ENCODE measurements around the gene RNF41.
"Not testable (repeated sequence)": the region's sequence is repeated elsewhere in the genome, so short reads cannot be mapped to it uniquely, and the experiment has no call there.

RNF41 gene

GRCh38 chr12:56221757-56222530 lies at the start of gene RNF41:
Gene RNF41 (minus strand): TSS chr12:56221922. CDS start chr12:56214047, 7,875 bp downstream.
- peak within 1 kb of the TSS; percentile 52 for H2AFZ ChIP-seq (ENCODE audit: low read depth, low read length)

GRCh38 chr12:56271031-56271430 lies 49.3 kb upstream of the RNF41 start:
- Histone ChIP-seq H3K4me3 (ENCODE audit: low read length) (no peak overlapping the region), H2AFZ (ENCODE audit: low read depth, low read length) (no peak overlapping the region), H3K4me1 (ENCODE audit: insufficient read depth, low read length) (peaks cover 12% of the 10 kb centered on the region), H3K36me3 (ENCODE audit: insufficient read depth, low read length) (peaks cover 64% of the 10 kb centered on the region), H3K9me3 (ENCODE audit: low read length) (no peaks in the 10 kb centered on the region), H3K27me3 (ENCODE audit: insufficient read depth, low read length) (no peaks in the 10 kb centered on the region)

More at GRCh38 chr12:56221757-56222530, at the start of gene RNF41:
- peaks cover 4% of the 10 kb centered on the region for H3K36me3 ChIP-seq (ENCODE audit: insufficient read depth, low read length)
- H3K27me3 ChIP-seq (ENCODE audit: insufficient read depth, low read length), result no peaks in the 10 kb centered on the region
- H3K4me3 ChIP-seq (ENCODE audit: low read length), result peak within 1 kb of the TSS; percentile 76
- peaks cover 26% of the 10 kb centered on the region for H3K4me1 ChIP-seq (ENCODE audit: insufficient read depth, low read length)
- H3K9me3 ChIP-seq (ENCODE audit: low read length), result peaks cover 2% of the 10 kb centered on the region

DNA sequence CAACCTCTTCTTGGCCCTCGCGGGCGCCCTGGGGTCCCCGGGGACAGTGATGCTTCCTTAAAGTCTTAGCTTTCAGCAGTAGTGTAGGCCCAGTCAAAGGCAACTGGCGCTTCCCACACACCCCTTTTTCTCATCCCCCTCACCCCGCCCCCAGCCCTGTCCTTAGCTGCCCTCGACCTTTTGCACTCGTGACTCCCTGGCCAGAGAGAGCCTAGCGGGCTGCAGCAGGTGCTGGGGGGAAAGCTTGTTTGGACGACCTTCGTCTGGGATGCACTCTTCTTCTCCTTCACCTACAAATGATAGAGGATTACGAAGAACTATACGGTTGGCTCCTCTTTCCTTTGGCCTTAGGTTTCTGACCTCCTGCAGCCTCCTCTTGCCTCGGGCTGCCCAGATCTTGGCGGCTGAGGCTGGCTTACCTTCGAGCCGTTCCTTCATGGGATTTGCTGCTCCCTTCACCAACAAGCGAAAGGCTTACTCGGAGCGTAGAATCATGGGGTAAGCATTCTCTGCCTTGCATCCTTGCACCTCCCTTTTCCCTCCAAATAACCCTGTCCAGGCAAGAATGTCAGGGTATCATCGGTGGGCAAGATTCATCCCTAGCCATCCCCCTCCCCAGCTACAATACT lies 45.8 kb upstream of the RNF41 start:
- no peaks in the 10 kb centered on the region for H3K27me3 ChIP-seq (ENCODE audit: insufficient read depth, low read length)
- peak overlapping the region; percentile 63 for H2AFZ ChIP-seq (ENCODE audit: low read depth, low read length)
- H3K36me3 ChIP-seq (ENCODE audit: insufficient read depth, low read length), result peaks cover 34% of the 10 kb centered on the region
- H3K4me3 ChIP-seq (ENCODE audit: low read length), result peak overlapping the region; percentile 69
- H3K4me1 ChIP-seq (ENCODE audit: insufficient read depth, low read length), result peaks cover 12% of the 10 kb centered on the region
- H3K9me3 ChIP-seq (ENCODE audit: low read length), result no peaks in the 10 kb centered on the region

DNA sequence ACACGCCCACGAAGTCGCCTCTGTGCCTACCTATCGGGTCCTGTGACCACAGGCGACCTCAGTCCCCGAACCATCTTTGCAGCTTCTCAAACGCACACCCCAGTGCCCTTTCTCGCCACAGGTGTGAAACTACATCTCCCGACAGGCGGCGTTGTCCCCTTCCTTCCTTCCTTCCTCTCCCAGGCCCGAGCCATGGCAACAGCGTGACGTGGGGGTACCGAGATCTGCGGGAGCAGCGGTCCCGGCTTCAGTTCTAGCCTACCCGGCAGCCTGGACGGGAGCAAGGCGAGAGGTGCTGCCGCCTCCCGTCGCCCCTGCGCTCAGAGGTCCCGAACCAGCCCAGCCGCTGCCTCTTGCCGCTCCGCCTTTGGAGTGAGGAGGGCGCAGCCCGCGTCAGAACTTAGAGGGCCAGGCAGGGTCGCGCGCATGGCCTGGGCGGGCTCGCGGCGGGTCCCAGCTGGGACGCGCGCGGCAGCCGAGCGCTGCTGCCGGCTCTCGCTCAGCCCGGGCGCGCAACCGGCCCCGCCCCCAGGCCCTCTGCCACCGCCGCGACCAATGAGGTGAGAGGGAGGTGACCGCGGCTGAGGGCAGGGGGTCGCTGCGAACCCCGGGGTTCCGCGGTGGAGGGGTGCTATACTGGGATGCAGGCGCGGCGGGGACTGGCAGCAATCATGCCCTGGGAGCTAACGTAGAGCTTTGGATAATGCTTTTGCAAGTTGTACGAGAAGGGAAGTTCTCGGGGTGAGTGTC lies 45.1 kb upstream of the RNF41 start, which contains the start of gene COQ10A:
Gene COQ10A, plus strand, starts transcription at position 250 of the 750 bp plus-strand sequence. Its CDS starts 177 bp downstream, at position 427.
- H3K4me3 ChIP-seq (ENCODE audit: low read length), result peak within 1 kb of the TSS; percentile 69

GRCh38 chr12:56266068-56266692 lies 44.5 kb upstream of the RNF41 start:
- peaks cover 12% of the 10 kb centered on the region for H3K4me1 ChIP-seq (ENCODE audit: insufficient read depth, low read length)
- peaks cover 23% of the 10 kb centered on the region for H3K36me3 ChIP-seq (ENCODE audit: insufficient read depth, low read length)
- peak overlapping the region; percentile 69 for H3K4me3 ChIP-seq (ENCODE audit: low read length)
- H3K27me3 ChIP-seq (ENCODE audit: insufficient read depth, low read length); H3K9me3 ChIP-seq (ENCODE audit: low read length): not testable (repeated sequence)
- peak overlapping the region; percentile 63 for H2AFZ ChIP-seq (ENCODE audit: low read depth, low read length)

More for the DNA sequence above, 45.1 kb upstream of the RNF41 start, which contains the start of gene COQ10A:
- no peaks in the 10 kb centered on the region for H3K27me3 ChIP-seq (ENCODE audit: insufficient read depth, low read length)
- peak within 1 kb of the TSS; percentile 63 for H2AFZ ChIP-seq (ENCODE audit: low read depth, low read length)
- peaks cover 29% of the 10 kb centered on the region for H3K36me3 ChIP-seq (ENCODE audit: insufficient read depth, low read length)
- peaks cover 12% of the 10 kb centered on the region for H3K4me1 ChIP-seq (ENCODE audit: insufficient read depth, low read length)
- H3K9me3 ChIP-seq (ENCODE audit: low read length), result no peaks in the 10 kb centered on the region

GRCh38 chr12:56262955-56263354 lies 41.2 kb upstream of the RNF41 start:
- not testable (repeated sequence) for H3K4me3 ChIP-seq (ENCODE audit: low read length); H3K36me3 ChIP-seq (ENCODE audit: insufficient read depth, low read length); H3K27me3 ChIP-seq (ENCODE audit: insufficient read depth, low read length); H2AFZ ChIP-seq (ENCODE audit: low read depth, low read length); H3K9me3 ChIP-seq (ENCODE audit: low read length)
- peaks cover 17% of the 10 kb centered on the region for H3K4me1 ChIP-seq (ENCODE audit: insufficient read depth, low read length)

DNA sequence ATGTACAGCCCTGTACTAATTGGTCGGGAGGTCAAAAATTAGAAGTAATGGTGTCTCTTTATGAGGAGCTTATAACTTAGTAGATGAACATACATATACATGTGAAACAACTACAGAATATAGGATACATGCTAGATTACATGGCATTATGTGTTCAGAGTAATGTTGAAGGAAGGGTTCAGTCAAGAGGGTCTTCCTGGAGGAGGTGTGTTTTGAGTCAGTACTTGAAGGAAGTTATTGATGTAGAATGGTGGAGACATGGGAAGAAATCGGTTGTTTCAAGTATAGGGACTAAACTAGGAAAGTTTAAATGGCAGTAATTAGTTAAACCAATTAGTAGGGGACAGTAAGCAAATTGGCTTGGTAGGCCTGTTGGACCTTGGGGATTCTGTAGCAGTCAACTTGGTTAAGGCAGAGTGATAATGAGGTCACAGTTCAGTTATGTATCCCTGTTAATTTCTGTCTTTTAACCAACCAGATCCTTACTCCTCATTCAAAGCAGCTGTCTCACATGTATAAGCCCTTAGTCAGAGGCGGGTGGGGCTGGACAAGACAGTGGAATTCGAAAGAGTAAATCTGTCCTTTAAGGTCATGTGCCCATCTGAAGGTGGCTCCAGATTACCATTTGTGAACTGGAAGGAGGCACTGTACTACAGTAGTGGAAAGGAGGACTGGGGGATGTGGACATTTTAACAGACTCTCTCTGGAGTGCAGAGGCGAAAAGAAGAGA lies 39.9 kb upstream of the RNF41 start:
- Histone ChIP-seq H2AFZ (ENCODE audit: low read depth, low read length) (no peak overlapping the region), H3K9me3 (ENCODE audit: low read length) (no peaks in the 10 kb centered on the region), H3K4me3 (ENCODE audit: low read length) (no peak overlapping the region), H3K36me3 (ENCODE audit: insufficient read depth, low read length) (no peaks in the 10 kb centered on the region), H3K4me1 (ENCODE audit: insufficient read depth, low read length) (peaks cover 15% of the 10 kb centered on the region), H3K27me3 (ENCODE audit: insufficient read depth, low read length) (no peaks in the 10 kb centered on the region)

DNA sequence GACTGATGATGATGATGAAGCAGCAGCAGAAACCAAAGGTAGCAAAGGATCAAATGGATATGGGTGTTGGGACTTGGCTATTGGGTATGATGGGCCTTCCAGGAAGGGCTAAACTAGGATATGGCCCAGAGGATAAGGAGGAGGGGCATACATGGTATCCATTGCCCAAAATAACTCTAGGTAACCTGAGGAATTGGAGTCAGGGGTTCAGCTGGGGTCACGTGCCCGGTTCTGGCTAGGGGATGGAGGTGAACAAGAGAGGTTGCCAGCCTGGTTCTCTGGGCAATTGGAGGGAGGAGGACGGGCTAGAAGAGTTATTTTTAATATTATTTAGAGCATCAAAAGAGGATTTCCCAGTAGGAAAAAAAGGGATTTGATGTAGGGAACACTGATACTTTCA lies 39.2 kb upstream of the RNF41 start:
- Histone ChIP-seq H3K27me3 (ENCODE audit: insufficient read depth, low read length) (no peaks in the 10 kb centered on the region), H3K4me3 (ENCODE audit: low read length) (no peak overlapping the region), H3K36me3 (ENCODE audit: insufficient read depth, low read length) (peaks cover 4% of the 10 kb centered on the region), H2AFZ (ENCODE audit: low read depth, low read length) (no peak overlapping the region), H3K9me3 (ENCODE audit: low read length) (no peaks in the 10 kb centered on the region), H3K4me1 (ENCODE audit: insufficient read depth, low read length) (peaks cover 14% of the 10 kb centered on the region)

DNA sequence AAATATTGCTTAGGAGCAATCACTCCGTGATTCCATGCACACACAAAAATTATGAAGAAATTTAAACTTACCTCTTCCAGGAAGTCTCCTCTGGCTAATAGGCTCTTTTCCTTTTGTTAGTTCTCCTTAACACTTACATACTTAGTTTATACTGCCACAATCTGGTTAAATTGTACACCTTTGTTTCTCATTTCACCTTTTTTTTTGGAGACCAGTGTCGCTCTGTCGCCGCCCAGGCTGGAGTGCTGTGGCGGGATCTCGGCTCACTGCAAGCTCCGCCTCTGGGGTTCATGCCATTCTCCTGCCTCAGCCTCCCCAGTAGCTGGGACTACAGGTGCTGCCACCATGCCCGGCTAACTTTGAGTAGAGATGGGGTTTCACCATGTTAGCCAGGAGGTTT lies 38.7 kb upstream of the RNF41 start:
- Histone ChIP-seq H3K9me3 (ENCODE audit: low read length) (no peaks in the 10 kb centered on the region), H3K4me1 (ENCODE audit: insufficient read depth, low read length) (peaks cover 14% of the 10 kb centered on the region), H2AFZ (ENCODE audit: low read depth, low read length) (no peak overlapping the region), H3K4me3 (ENCODE audit: low read length) (no peak overlapping the region), H3K27me3 (ENCODE audit: insufficient read depth, low read length) (no peaks in the 10 kb centered on the region), H3K36me3 (ENCODE audit: insufficient read depth, low read length) (peaks cover 9% of the 10 kb centered on the region)

GRCh38 chr12:56258820-56259183 lies 37.1 kb upstream of the RNF41 start:
- no peaks in the 10 kb centered on the region for H3K27me3 ChIP-seq (ENCODE audit: insufficient read depth, low read length)
- peak overlapping the region; percentile 68 for H3K4me3 ChIP-seq (ENCODE audit: low read length)
- H2AFZ ChIP-seq (ENCODE audit: low read depth, low read length), result peak overlapping the region; percentile 62
- peaks cover 22% of the 10 kb centered on the region for H3K36me3 ChIP-seq (ENCODE audit: insufficient read depth, low read length)
- H3K4me1 ChIP-seq (ENCODE audit: insufficient read depth, low read length), result peaks cover 14% of the 10 kb centered on the region
- H3K9me3 ChIP-seq (ENCODE audit: low read length), result no peaks in the 10 kb centered on the region

DNA sequence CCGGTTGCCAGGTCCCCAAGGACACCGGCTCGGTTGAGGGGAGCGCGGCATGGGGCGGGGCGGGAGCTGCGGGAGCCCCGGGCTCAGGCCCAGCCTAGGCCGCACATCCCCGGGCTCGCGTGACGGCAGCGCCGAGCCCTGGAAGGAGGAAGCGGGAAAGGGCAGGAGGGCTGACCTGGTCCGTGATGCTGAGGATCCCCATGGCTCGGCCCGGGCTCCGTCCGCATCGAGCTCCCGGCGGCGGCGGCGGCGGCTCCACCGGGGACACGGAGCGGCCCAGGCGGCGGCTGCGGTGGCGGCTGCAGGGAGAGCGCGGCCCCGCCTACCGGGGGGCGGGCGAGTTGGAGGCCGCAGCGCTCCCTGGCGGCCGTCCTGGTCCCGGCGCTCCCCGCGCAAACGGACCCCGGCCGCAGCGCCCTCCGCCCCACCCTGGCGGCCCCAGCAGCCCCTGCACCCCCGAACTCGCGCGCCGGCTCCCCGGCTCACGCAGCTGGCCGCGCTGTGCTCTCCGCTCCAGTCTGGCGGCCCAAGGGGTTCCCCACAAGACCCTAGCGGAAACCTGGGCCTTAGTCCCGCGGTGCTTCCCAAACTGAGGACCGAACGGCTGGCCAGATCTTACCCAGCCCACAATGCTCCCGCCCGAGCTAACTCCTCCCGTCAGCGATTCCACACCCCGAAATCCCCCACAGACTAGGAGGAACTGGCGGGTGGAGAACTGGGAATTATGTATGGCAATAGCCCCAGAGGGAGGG lies 36.5 kb upstream of the RNF41 start, which contains the start of gene ANKRD52:
Gene ANKRD52, minus strand, starts transcription at position 317 of the 752 bp plus-strand sequence. Its CDS starts 115 bp downstream, at position 202.
- H3K9me3 ChIP-seq (ENCODE audit: low read length), result no peaks in the 10 kb centered on the region
- peak within 1 kb of the TSS; percentile 62 for H2AFZ ChIP-seq (ENCODE audit: low read depth, low read length)

More for the DNA sequence above, 36.5 kb upstream of the RNF41 start, which contains the start of gene ANKRD52:
- peaks cover 14% of the 10 kb centered on the region for H3K4me1 ChIP-seq (ENCODE audit: insufficient read depth, low read length)
- H3K27me3 ChIP-seq (ENCODE audit: insufficient read depth, low read length), result no peaks in the 10 kb centered on the region
- H3K36me3 ChIP-seq (ENCODE audit: insufficient read depth, low read length), result peaks cover 28% of the 10 kb centered on the region
- H3K4me3 ChIP-seq (ENCODE audit: low read length), result peak within 1 kb of the TSS; percentile 68

Measured in neuron (in vitro differentiated cells).